ENCODE measurements around the gene PCDHA6. TPM values are rescaled to one million over a fixed set of nuclear protein-coding genes. Genes with fewer than 3 reads are reported as not detected.
"Not testable (repeated sequence)": the region's sequence is repeated elsewhere in the genome, so short reads cannot be mapped to it uniquely, and the experiment has no call there.

The PCDHA6 gene
- total and polyA plus RNA-seq, 2 experiments from 2014 or later: 0.22 TPM; not detected in 1

DNA sequence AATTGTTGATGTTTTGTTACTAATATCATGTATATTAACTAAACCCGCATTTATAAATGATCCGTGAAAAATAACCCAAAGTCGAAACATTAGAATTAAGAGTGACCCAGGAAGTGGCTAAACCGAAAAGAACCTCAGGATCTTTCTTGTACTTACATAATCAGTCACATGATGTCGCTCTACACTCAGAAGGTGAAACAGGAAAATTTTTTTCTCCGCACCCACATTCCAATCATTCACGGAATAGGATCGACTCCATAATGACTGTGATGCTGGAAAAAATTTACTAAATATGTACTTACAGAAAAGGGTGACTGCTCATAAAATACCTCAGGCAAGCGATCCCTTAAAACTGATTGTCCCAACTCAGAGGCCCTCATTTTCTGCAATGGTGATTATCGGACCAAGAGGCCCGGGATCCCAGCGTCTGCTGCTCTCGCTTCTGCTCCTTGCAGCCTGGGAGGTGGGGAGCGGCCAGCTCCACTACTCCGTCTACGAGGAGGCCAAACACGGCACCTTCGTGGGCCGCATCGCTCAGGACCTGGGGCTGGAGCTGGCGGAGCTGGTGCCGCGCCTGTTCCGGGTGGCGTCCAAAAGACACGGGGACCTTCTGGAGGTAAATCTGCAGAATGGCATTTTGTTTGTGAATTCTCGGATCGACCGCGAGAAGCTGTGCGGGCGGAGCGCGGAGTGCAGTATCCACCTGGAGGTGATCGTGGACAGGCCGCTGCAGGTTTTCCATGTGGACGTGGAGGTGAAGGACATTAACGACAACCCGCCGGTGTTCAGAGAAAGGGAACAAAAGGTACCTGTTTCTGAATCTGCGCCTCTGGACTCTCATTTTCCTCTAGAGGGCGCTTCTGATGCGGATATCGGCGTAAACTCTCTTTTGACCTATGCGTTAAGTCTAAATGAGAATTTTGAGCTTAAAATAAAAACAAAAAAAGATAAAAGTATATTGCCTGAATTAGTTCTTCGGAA is 47.6 kb downstream of the PCDHA6 start, which contains the start of gene PCDHA12:
TSS of gene PCDHA12 (plus strand) at position 224 of the 981 bp plus-strand sequence. CDS start at position 389, 165 bp downstream.
- H3K27ac ChIP-seq: no peak within 1 kb of the TSS
- TF ChIP-seq EZH2phosphoT487 (IDR thresholded peaks at IDR 0.05; ENCODE audit: insufficient read depth, low read depth) (no peak), EZH2 (IDR thresholded peaks at IDR 0.05; ENCODE audit: insufficient read depth, poor library complexity, severe bottlenecking) (no peak)
- H3K27me3 ChIP-seq (replicated peaks; ENCODE audit: insufficient read depth): no peaks in the 10 kb centered on the region
- H3K9me2 ChIP-seq (ENCODE audit: insufficient read depth): no peaks in the 10 kb centered on the region
- H3K36me3 ChIP-seq (ENCODE audit: low read depth): no peaks in the 10 kb centered on the region
- H3K4me2 ChIP-seq (ENCODE audit: unreplicated experiment): no peak within 1 kb of the TSS
- H3K9ac ChIP-seq: no peak within 1 kb of the TSS
- DNase-seq: no peak
- no peak within 1 kb of the TSS for H3K4me3 ChIP-seq
- 18 to 19% methylated on average over 47 of the region's 47 CpGs for WGBS, 2 experiments (ENCODE audit: low coverage in 1 of 2, low lambda C conversion rate in 2 of 2, missing lambda C conversion rate in 2 of 2)
- no peaks in the 10 kb centered on the region for H4K20me1 ChIP-seq (ENCODE audit: insufficient read depth)
- no peak within 1 kb of the TSS for H2AFZ ChIP-seq
- no peaks in the 10 kb centered on the region for H3F3A ChIP-seq (ENCODE audit: insufficient read depth)
- H3K79me2 ChIP-seq (ENCODE audit: insufficient read depth): no peaks in the 10 kb centered on the region
- in situ Hi-C loops (cut with MboI): no loop called here
- no peaks in the 10 kb centered on the region for H3K4me1 ChIP-seq (ENCODE audit: insufficient read depth)
- H3K9me3 ChIP-seq (ENCODE audit: low read depth): no peaks in the 10 kb centered on the region

GRCh38 chr5:140876541-140877261 is 48.9 kb downstream of the PCDHA6 start:
- DNase-seq; in situ Hi-C loops (cut with MboI); H3K27me3 ChIP-seq (replicated peaks; ENCODE audit: insufficient read depth); H3K9me3 ChIP-seq (ENCODE audit: low read depth); H3K4me2 ChIP-seq (ENCODE audit: unreplicated experiment); H2AFZ ChIP-seq; H3K4me3 ChIP-seq; H3K9ac ChIP-seq; H3F3A ChIP-seq (ENCODE audit: insufficient read depth); H3K27ac ChIP-seq; H3K79me2 ChIP-seq (ENCODE audit: insufficient read depth); H3K36me3 ChIP-seq (ENCODE audit: low read depth); H3K9me2 ChIP-seq (ENCODE audit: insufficient read depth); H3K4me1 ChIP-seq (ENCODE audit: insufficient read depth); H4K20me1 ChIP-seq (ENCODE audit: insufficient read depth): not testable (repeated sequence)
- WGBS, 2 experiments (ENCODE audit: low coverage in 1 of 2, low lambda C conversion rate in 2 of 2, missing lambda C conversion rate in 2 of 2): 43 to 46% methylated on average over 71 to 80 of the region's 80 CpGs

DNA sequence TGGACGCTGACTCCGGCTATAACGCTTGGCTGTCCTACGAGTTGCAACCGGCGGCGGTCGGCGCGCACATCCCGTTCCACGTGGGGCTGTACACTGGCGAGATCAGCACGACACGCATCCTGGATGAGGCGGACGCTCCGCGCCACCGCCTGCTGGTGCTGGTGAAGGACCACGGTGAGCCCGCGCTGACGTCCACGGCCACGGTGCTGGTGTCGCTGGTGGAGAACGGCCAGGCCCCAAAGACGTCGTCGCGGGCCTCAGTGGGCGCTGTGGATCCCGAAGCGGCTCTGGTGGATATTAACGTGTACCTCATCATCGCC is 49.5 kb downstream of the PCDHA6 start:
- Histone ChIP-seq H3K9me3 (ENCODE audit: low read depth) (no peaks in the 10 kb centered on the region), H3K9me2 (ENCODE audit: insufficient read depth) (no peaks in the 10 kb centered on the region), H4K20me1 (ENCODE audit: insufficient read depth) (no peaks in the 10 kb centered on the region), H3K4me2 (ENCODE audit: unreplicated experiment) (no peak overlapping the region), H3K4me3 (no peak overlapping the region), H3K4me1 (ENCODE audit: insufficient read depth) (no peaks in the 10 kb centered on the region), H3K27ac (no peak overlapping the region), H3K36me3 (ENCODE audit: low read depth) (no peaks in the 10 kb centered on the region), H3K79me2 (ENCODE audit: insufficient read depth) (no peaks in the 10 kb centered on the region), H3K9ac (no peak overlapping the region), H3K27me3 (replicated peaks; ENCODE audit: insufficient read depth) (no peaks in the 10 kb centered on the region), H2AFZ (no peak overlapping the region), H3F3A (ENCODE audit: insufficient read depth) (no peaks in the 10 kb centered on the region)
- in situ Hi-C loops (cut with MboI): no loop called here
- DNase-seq: no peak
- TF ChIP-seq EZH2 (IDR thresholded peaks at IDR 0.05; ENCODE audit: insufficient read depth, poor library complexity, severe bottlenecking) (no peak), EZH2phosphoT487 (IDR thresholded peaks at IDR 0.05; ENCODE audit: insufficient read depth, low read depth) (no peak)
- WGBS, 2 experiments (ENCODE audit: low coverage in 1 of 2, low lambda C conversion rate in 2 of 2, missing lambda C conversion rate in 2 of 2): 46 to 52% methylated on average over 34 to 37 of the region's 37 CpGs

Other genes with a start within 250 kb of the PCDHA6 start
- 1.9 and 6.1 TPM in 2 replicates for gene CD14, start 194.8 kb upstream of the PCDHA6 start, total RNA-seq (2014; rRNA removed; shearing (Covaris generic))
- gene CD14, start 194.8 kb upstream of the PCDHA6 start, polyA plus RNA-seq (2016; fragmentation: Nextera tagmentation; extraction: Ambion mirVana): 2.1 and 3.2 TPM in 2 replicates
- gene TMCO6, start 188.5 kb upstream of the PCDHA6 start, total RNA-seq (2014; rRNA removed; shearing (Covaris generic)): 14.4 and 48.2 TPM in 2 replicates
- gene TMCO6, start 188.5 kb upstream of the PCDHA6 start, polyA plus RNA-seq (2016; fragmentation: Nextera tagmentation; extraction: Ambion mirVana): 5.4 and 5.6 TPM in 2 replicates
- 21.9 and 25.4 TPM in 2 replicates for gene NDUFA2, start 180.3 kb upstream of the PCDHA6 start, total RNA-seq (2014; rRNA removed; shearing (Covaris generic))
- gene NDUFA2, start 180.3 kb upstream of the PCDHA6 start, polyA plus RNA-seq (2016; fragmentation: Nextera tagmentation; extraction: Ambion mirVana): 117 and 120 TPM in 2 replicates
- 72.0 and 72.2 TPM in 2 replicates for gene IK, start 180.1 kb upstream of the PCDHA6 start, total RNA-seq (2014; rRNA removed; shearing (Covaris generic))
- gene IK, start 180.1 kb upstream of the PCDHA6 start, polyA plus RNA-seq (2016; fragmentation: Nextera tagmentation; extraction: Ambion mirVana): 105 and 106 TPM in 2 replicates
- gene WDR55, start 163.1 kb upstream of the PCDHA6 start, total RNA-seq (2014; rRNA removed; shearing (Covaris generic)): 17.5 and 19.6 TPM in 2 replicates
- 17.7 and 18.6 TPM in 2 replicates for gene WDR55, start 163.1 kb upstream of the PCDHA6 start, polyA plus RNA-seq (2016; fragmentation: Nextera tagmentation; extraction: Ambion mirVana)
- 0.22 and 0.38 TPM in 2 replicates for gene DND1, start 154.4 kb upstream of the PCDHA6 start, total RNA-seq (2014; rRNA removed; shearing (Covaris generic))
- 0.14 TPM in 1 of 2 replicates, not detected in the other for gene DND1, start 154.4 kb upstream of the PCDHA6 start, polyA plus RNA-seq (2016; fragmentation: Nextera tagmentation; extraction: Ambion mirVana)
- 75.7 and 85.0 TPM in 2 replicates for gene HARS1, start 136.6 kb upstream of the PCDHA6 start, total RNA-seq (2014; rRNA removed; shearing (Covaris generic))
- 92.5 and 97.6 TPM in 2 replicates for gene HARS1, start 136.6 kb upstream of the PCDHA6 start, polyA plus RNA-seq (2016; fragmentation: Nextera tagmentation; extraction: Ambion mirVana)
- gene HARS2, start 136.5 kb upstream of the PCDHA6 start, total RNA-seq (2014; rRNA removed; shearing (Covaris generic)): 29.7 and 32.8 TPM in 2 replicates
- 20.7 and 23.3 TPM in 2 replicates for gene HARS2, start 136.5 kb upstream of the PCDHA6 start, polyA plus RNA-seq (2016; fragmentation: Nextera tagmentation; extraction: Ambion mirVana)
- gene ZMAT2, start 127.5 kb upstream of the PCDHA6 start, total RNA-seq (2014; rRNA removed; shearing (Covaris generic)): 43.1 TPM in 2 replicates
- 34.7 and 36.3 TPM in 2 replicates for gene ZMAT2, start 127.5 kb upstream of the PCDHA6 start, polyA plus RNA-seq (2016; fragmentation: Nextera tagmentation; extraction: Ambion mirVana)
- gene PCDHA1, start 41.8 kb upstream of the PCDHA6 start, total RNA-seq (2014; rRNA removed; shearing (Covaris generic)): not detected in 2 replicates
- not detected in 2 replicates for gene PCDHA1, start 41.8 kb upstream of the PCDHA6 start, polyA plus RNA-seq (2016; fragmentation: Nextera tagmentation; extraction: Ambion mirVana)
- not detected in 2 replicates for gene PCDHA2, start 33.1 kb upstream of the PCDHA6 start, total RNA-seq (2014; rRNA removed; shearing (Covaris generic))
- gene PCDHA2, start 33.1 kb upstream of the PCDHA6 start, polyA plus RNA-seq (2016; fragmentation: Nextera tagmentation; extraction: Ambion mirVana): 0.06 TPM in 1 of 2 replicates, not detected in the other
- gene PCDHA3, start 26.9 kb upstream of the PCDHA6 start, total RNA-seq (2014; rRNA removed; shearing (Covaris generic)): not detected in 2 replicates
- gene PCDHA3, start 26.9 kb upstream of the PCDHA6 start, polyA plus RNA-seq (2016; fragmentation: Nextera tagmentation; extraction: Ambion mirVana): 0.05 and 0.09 TPM in 2 replicates
- not detected in 2 replicates for gene PCDHA4, start 20.9 kb upstream of the PCDHA6 start, total RNA-seq (2014; rRNA removed; shearing (Covaris generic))
- gene PCDHA4, start 20.9 kb upstream of the PCDHA6 start, polyA plus RNA-seq (2016; fragmentation: Nextera tagmentation; extraction: Ambion mirVana): not detected in 2 replicates
- gene PCDHA5, start 6.3 kb upstream of the PCDHA6 start, total RNA-seq (2014; rRNA removed; shearing (Covaris generic)): not detected in 2 replicates
- gene PCDHA5, start 6.3 kb upstream of the PCDHA6 start, polyA plus RNA-seq (2016; fragmentation: Nextera tagmentation; extraction: Ambion mirVana): not detected in 2 replicates
- gene PCDHA7, start 6.3 kb downstream of the PCDHA6 start, total RNA-seq (2014; rRNA removed; shearing (Covaris generic)): not detected in 2 replicates
- not detected in 2 replicates for gene PCDHA7, start 6.3 kb downstream of the PCDHA6 start, polyA plus RNA-seq (2016; fragmentation: Nextera tagmentation; extraction: Ambion mirVana)
- gene PCDHA8, start 13.2 kb downstream of the PCDHA6 start, total RNA-seq (2014; rRNA removed; shearing (Covaris generic)): not detected in 2 replicates
- not detected in 2 replicates for gene PCDHA8, start 13.2 kb downstream of the PCDHA6 start, polyA plus RNA-seq (2016; fragmentation: Nextera tagmentation; extraction: Ambion mirVana)
- not detected in 2 replicates for gene PCDHA9, start 20.4 kb downstream of the PCDHA6 start, total RNA-seq (2014; rRNA removed; shearing (Covaris generic))
- gene PCDHA9, start 20.4 kb downstream of the PCDHA6 start, polyA plus RNA-seq (2016; fragmentation: Nextera tagmentation; extraction: Ambion mirVana): 0.04 TPM in 1 of 2 replicates, not detected in the other
- gene PCDHA10, start 27.9 kb downstream of the PCDHA6 start, total RNA-seq (2014; rRNA removed; shearing (Covaris generic)): 0.11 and 0.13 TPM in 2 replicates
- 0.13 and 0.26 TPM in 2 replicates for gene PCDHA10, start 27.9 kb downstream of the PCDHA6 start, polyA plus RNA-seq (2016; fragmentation: Nextera tagmentation; extraction: Ambion mirVana)
- gene PCDHA11, start 41.0 kb downstream of the PCDHA6 start, total RNA-seq (2014; rRNA removed; shearing (Covaris generic)): not detected in 2 replicates
- not detected in 2 replicates for gene PCDHA11, start 41.0 kb downstream of the PCDHA6 start, polyA plus RNA-seq (2016; fragmentation: Nextera tagmentation; extraction: Ambion mirVana)
- not detected in 2 replicates for gene PCDHA12, start 47.3 kb downstream of the PCDHA6 start, total RNA-seq (2014; rRNA removed; shearing (Covaris generic))
- not detected in 2 replicates for gene PCDHA12, start 47.3 kb downstream of the PCDHA6 start, polyA plus RNA-seq (2016; fragmentation: Nextera tagmentation; extraction: Ambion mirVana)
- gene PCDHA13, start 54.2 kb downstream of the PCDHA6 start, total RNA-seq (2014; rRNA removed; shearing (Covaris generic)): not detected in 2 replicates
- gene PCDHA13, start 54.2 kb downstream of the PCDHA6 start, polyA plus RNA-seq (2016; fragmentation: Nextera tagmentation; extraction: Ambion mirVana): not detected in 2 replicates
- 0.38 TPM in 1 of 2 replicates, not detected in the other for gene PCDHAC1, start 98.3 kb downstream of the PCDHA6 start, total RNA-seq (2014; rRNA removed; shearing (Covaris generic))
- gene PCDHAC1, start 98.3 kb downstream of the PCDHA6 start, polyA plus RNA-seq (2016; fragmentation: Nextera tagmentation; extraction: Ambion mirVana): not detected in 2 replicates
- gene PCDHAC2, start 138.5 kb downstream of the PCDHA6 start, total RNA-seq (2014; rRNA removed; shearing (Covaris generic)): not detected in 2 replicates
- gene PCDHAC2, start 138.5 kb downstream of the PCDHA6 start, polyA plus RNA-seq (2016; fragmentation: Nextera tagmentation; extraction: Ambion mirVana): not detected in 2 replicates
- not detected in 2 replicates for gene PCDHB1, start 223.4 kb downstream of the PCDHA6 start, total RNA-seq (2014; rRNA removed; shearing (Covaris generic))
- not detected in 2 replicates for gene PCDHB1, start 223.4 kb downstream of the PCDHA6 start, polyA plus RNA-seq (2016; fragmentation: Nextera tagmentation; extraction: Ambion mirVana)

Measured in GM23248 (cell line).